Lower leg skin (tissue), 4 donors: ENCODE data around the gene MT1X. TPM values are rescaled to one million over a fixed set of nuclear protein-coding genes. Genes with fewer than 3 reads are reported as not detected.

ENCODE experiments used
- DNase-seq, 2 donors: peaks; one replicate each; pipeline ENCODE4 v3.0.0-alpha.2; 2019; ENCODE audit warnings: low spot score in 2 of 2
- H3K4me3 ChIP-seq: fragments of 200-600 bp; sonication (generic); 2 replicates; pipeline ENCODE4 v1.5.1; 2017; ENCODE audit warnings: mild to moderate bottlenecking, low read depth; ENCODE audit not compliant: poor library complexity, severe bottlenecking
- POLR2A ChIP-seq, 2 donors: fragments of 450-650 bp; IDR thresholded peaks; one replicate each; pipeline ENCODE4 v1.6.1; 2016 to 2017; ENCODE audit warnings: antibody characterized with exemption in 2 of 2, mild to moderate bottlenecking in 1 of 2, moderate library complexity in 1 of 2
- WGBS, 2 donors: methylation state at CpG; one replicate each; pipeline ENCODE4 v1.1.5; 2018; 5-methylcytosine and 5-hydroxymethylcytosine counted together
- intact Hi-C: fragments of 100-400 bp; cut with DNase I; formaldehyde crosslinking; loops from one replicate; pipeline ENCODE4 v1.15.0; 2023; ENCODE audit warnings: low total_unique reads
- total RNA-seq, 4 donors: library from RNA; depleted of rRNA; stranded (reverse); fragments of >200 nt; gene quantifications; one replicate each; pipeline ENCODE4 v1.1.0, GENCODE V29; 2016
- TF ChIP-seq, protein P1 (sequence below), 3 donors: fragments of 450-650 bp; IDR thresholded peaks; one replicate each; pipeline ENCODE4 v1.5.1; 2016; ENCODE audit warnings: antibody characterized with exemption in 3 of 3, mild to moderate bottlenecking in 3 of 3, moderate library complexity in 2 of 3

MT1X gene
- total RNA-seq, 4 donors from 2014 or later = 1,041 to 3,584 (median 2,610) TPM

DNA sequence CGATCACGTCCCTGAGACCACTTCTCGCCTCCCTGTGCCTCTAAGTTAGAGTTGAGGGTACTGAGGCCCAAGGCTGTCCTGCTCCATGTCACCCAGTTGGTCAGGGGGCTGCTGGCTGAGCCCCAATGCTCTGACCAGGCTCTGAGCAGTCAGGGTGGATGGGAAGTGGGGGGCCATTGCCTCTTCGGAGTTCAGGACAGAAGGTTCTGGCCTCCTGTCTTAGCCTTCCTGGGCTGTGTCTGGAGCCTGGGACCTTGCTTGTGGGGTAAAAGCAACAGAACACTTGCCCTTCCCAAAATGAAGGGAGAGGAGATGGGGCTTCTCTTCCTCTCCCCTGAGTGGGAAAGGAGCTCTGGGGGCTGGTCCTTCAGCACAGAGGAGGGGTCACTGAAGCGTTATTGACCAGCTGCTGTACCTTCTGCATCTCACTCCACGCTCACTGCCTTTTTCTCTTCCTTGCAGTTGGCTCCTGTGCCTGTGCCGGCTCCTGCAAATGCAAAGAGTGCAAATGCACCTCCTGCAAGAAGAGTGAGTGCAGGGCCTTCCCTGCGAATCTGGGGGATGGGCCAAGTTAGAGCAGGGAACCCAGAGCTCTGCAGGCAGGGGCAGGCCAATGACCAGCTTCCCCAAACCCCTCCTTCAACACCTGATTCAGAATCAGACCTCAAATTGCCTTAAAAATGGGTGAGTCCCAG lies 580 bp downstream of the MT1X start:
- no peak for TF ChIP-seq POLR2A (IDR thresholded peaks at IDR 0.05)
- TF ChIP-seq, protein P1, sequence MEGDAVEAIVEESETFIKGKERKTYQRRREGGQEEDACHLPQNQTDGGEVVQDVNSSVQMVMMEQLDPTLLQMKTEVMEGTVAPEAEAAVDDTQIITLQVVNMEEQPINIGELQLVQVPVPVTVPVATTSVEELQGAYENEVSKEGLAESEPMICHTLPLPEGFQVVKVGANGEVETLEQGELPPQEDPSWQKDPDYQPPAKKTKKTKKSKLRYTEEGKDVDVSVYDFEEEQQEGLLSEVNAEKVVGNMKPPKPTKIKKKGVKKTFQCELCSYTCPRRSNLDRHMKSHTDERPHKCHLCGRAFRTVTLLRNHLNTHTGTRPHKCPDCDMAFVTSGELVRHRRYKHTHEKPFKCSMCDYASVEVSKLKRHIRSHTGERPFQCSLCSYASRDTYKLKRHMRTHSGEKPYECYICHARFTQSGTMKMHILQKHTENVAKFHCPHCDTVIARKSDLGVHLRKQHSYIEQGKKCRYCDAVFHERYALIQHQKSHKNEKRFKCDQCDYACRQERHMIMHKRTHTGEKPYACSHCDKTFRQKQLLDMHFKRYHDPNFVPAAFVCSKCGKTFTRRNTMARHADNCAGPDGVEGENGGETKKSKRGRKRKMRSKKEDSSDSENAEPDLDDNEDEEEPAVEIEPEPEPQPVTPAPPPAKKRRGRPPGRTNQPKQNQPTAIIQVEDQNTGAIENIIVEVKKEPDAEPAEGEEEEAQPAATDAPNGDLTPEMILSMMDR (IDR thresholded peaks at IDR 0.05) = no peak
- H3K4me3 ChIP-seq = peak overlapping the region; percentile 92
- WGBS, 2 donors = 15 to 20% methylated on average over 8 of the region's 8 CpGs
- no peak for DNase-seq
- intact Hi-C loops = loop anchor here (10.0 kb wide), 1 partner anchor 78 kb away; the partner anchor contains the start of gene MT2A

DNA sequence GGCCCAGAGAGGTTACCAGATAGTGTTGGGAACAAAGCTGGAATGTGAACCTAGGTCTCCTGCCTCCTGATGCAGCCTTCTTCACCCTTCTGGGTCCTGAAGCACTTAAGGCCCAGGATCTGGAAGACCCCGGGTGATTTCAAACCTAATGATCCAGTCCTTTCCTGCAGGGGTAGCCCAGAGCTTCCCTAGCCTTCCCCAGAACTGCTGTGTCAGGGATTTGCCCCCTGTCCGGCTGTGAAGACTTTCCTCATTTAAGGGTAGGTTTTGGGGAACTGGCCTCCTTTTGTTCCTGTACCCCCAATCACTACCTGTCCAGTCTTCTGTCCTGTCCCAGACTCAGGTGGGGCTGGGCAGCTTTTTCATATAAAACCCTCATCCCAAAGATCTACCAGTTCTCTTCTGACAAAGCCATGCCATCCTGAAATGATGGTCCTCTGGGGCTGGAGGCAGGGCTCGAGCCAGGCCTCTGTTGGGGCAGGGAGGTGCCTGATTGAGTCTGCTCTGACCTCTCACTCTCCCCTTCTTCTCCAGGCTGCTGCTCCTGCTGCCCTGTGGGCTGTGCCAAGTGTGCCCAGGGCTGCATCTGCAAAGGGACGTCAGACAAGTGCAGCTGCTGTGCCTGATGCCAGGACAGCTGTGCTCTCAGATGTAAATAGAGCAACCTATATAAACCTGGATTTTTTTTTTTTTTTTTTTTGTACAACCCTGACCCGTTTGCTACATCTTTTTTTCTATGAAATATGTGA lies 1.3 kb downstream of the MT1X start:
- no peak for DNase-seq
- TF ChIP-seq, protein P1 (IDR thresholded peaks at IDR 0.05) = no peak
- no peak for TF ChIP-seq POLR2A (IDR thresholded peaks at IDR 0.05)
- WGBS, 2 donors = 29 to 45% methylated on average over 5 of the region's 5 CpGs
- intact Hi-C loops = loop anchor here (10.0 kb wide), 1 partner anchor 79 kb away; the partner anchor contains the start of gene MT2A
- peak overlapping the region; percentile 92 for H3K4me3 ChIP-seq

DNA sequence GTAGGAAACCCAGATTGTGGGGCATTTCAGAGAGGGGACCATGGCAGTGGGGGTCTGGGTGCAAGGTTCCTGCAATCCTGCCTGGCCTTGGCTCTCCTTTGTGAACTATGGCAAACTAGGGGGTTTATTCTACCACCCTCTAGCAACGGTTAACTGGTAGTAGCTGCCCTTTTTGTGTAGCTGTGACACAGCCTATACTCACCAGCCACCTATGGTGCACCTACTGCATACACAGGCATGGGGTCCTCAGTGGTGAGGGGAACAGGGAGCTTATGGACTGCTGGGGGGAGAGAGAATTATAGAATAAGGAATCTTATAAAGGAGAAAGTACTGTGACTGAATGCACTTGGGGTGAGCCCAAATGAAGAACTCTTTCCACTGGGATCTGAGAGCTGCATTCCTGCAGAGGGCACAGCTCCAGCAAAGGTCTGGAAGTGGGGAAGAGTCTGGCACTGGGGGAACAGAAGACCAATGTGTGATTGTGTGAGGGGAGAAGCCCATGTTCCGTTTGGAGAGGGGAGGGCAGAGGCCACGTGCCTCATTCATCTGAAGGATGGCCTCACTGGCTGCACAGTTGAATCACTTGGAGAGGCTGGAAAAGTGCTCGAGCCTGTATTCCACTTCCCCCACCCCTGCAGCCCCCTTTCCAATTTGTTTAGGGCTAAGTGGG lies 2.1 kb downstream of the MT1X start:
- 42 to 46% methylated on average over 4 of the region's 4 CpGs for WGBS, 2 donors
- intact Hi-C loops = loop anchor here (10.0 kb wide), 1 partner anchor 80 kb away; the partner anchor contains the start of gene MT2A

DNA sequence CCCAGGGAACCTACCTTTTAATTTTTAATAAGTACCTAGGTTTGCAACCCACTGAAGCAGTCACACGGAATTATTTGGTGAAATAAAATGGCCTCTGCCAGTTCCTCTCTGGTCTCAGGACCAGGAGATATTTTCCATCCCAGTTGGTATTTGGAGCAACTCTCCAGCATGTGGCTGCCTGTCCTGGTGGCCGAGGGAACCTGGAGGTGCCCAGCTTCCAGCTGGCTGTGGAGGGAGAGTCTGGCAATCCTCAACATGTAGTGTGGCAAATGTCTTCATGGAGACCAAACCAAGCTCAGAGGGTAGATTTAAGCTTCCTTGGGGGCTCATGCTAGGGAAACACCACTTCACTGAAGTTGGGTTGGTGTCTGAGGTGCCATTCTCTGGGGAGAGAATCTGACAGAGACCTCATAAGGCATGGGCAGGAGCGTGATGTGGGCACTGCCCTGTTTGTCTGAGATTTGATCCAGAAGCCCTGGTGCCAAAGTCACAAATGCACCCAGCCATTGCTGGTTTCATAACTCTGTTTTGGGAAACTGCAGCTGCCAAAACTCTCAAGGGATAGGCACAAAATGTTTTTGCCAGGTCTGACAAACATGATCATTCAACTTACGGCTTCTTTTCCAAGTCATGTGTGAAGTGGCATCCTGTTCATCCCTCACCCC lies 2.8 kb downstream of the MT1X start:
- TF ChIP-seq POLR2A (IDR thresholded peaks at IDR 0.05) = no peak
- TF ChIP-seq, protein P1 (IDR thresholded peaks at IDR 0.05) = no peak
- WGBS, 2 donors = 42 to 49% methylated on average over 4 of the region's 4 CpGs
- intact Hi-C loops = loop anchor here (10.0 kb wide), 1 partner anchor 80 kb away; the partner anchor contains the start of gene MT2A
- no peak overlapping the region for H3K4me3 ChIP-seq
- DNase-seq = no peak

More for the DNA sequence above, 2.1 kb downstream of the MT1X start:
- no peak for DNase-seq
- peak overlapping the region; percentile 92 for H3K4me3 ChIP-seq
- no peak for TF ChIP-seq POLR2A (IDR thresholded peaks at IDR 0.05)
- TF ChIP-seq, protein P1 (IDR thresholded peaks at IDR 0.05) = no peak

DNA sequence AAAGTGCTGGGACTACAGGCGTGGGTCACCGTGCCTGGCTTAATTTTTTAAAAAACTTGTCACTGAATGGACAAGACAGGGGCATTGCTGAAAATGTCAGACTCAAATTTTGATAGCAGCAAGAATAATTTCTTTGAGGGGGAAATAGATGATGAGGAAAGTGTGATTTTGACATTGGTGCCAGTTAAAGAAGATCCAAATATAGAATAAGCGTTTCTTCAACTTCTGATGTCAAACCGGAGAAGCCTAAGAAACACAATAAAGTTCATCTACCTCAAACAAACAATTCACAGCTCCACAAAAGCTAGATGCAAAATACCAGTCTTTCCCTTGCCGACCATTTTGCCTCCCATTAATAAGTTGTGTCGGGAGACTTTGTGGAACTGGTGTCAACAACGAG lies 4.5 kb downstream of the MT1X start:
- no peak overlapping the region for H3K4me3 ChIP-seq
- 96% methylated on average over 7 of the region's 7 CpGs for WGBS, 2 donors
- TF ChIP-seq POLR2A (IDR thresholded peaks at IDR 0.05) = no peak
- TF ChIP-seq, protein P1 (IDR thresholded peaks at IDR 0.05) = no peak
- no peak for DNase-seq
- intact Hi-C loops = loop anchor here (10.0 kb wide), 1 partner anchor 82 kb away; the partner anchor contains the start of gene MT2A
